Bone marrow (tissue), 2 donors: Measurements from ENCODE around the gene BAHCC1.

Experiments used
- DNase-seq, 2 donors: peaks; one replicate each; lab custom pipeline; 2025; lab: John Stamatoyannopoulos, UW

BAHCC1 gene

DNA sequence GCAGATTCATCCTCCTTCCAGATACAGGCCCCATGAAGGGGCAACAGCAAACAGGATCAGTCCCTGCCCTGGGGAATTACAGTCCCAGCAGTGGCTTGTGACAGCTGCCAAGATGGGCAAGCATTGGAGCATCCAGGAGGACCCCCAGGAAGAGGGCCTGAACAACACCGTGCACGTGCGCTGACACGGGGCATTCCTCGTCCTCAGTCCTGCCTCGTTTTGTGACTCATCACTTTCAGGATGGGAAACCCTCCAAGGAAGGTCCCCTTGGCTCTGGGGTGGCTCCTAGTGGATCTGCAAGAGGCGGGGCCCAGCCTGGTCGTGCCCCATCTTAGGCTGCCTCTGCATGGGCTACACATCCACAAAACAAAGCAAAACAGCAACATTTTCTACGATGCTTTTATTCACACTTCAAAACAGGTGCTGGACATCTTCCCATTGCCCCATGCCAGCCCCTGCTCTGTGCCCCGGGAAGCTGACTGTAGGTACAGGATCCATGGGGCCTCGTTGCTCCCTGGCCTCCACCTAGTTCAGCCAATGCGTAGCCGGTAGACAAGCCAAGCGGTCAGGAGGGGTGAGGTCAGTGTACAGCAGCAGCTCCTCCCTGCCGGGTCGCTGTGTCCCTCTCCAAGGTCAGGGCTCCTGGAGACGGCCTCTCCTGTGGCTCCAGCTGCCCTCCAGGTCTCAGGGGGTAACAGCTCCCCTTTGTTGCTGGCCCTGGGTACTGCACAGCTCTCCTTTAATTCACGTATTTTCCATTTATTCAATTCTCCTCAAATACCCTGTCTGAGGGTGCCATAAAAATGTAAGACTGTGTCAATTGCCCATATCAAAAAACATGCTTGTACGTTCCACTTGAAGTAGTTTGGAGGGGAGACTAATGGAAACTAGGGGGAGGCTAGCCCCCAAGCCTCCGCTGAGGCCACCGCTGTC lies 85.1 kb downstream of the BAHCC1 start:
- no peak for DNase-seq

DNA sequence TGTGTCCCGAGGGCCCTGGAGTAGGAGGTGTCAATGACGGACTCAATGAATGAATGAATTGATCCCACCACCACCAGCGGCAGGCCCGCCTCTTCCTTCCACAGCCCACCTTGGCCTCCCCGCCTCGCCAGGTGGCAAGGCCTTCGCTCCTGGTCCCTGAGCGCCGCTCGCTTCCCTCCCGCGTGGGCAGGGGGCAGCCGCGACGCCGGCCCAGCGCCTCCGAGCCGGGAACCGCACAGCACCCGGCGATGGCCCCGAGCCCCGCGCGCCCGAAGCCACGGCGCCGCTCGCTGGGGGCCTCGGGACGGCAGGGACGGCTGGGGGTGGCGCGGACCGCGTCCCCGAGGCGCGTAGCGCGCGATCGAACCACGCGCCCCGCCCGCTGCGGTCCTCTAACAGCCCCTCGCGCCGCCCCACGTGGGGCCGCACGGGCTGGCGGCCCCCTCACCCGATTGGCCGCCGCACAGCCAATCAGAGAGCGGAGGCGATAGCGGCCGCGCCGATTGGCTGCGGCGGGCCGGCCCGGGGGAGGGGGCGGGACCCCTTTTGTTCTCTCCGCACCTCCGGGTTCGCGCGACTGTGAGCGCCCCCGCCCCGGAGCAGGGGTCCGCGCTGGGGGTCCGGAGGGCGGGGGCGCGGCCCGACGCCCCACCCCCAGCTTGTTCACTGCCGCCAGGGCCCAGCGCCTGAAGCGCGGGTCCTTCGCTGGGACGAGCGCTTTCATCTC lies 86.0 kb downstream of the BAHCC1 start:
- DNase-seq, result peak; percentile 31 to 42

DNA sequence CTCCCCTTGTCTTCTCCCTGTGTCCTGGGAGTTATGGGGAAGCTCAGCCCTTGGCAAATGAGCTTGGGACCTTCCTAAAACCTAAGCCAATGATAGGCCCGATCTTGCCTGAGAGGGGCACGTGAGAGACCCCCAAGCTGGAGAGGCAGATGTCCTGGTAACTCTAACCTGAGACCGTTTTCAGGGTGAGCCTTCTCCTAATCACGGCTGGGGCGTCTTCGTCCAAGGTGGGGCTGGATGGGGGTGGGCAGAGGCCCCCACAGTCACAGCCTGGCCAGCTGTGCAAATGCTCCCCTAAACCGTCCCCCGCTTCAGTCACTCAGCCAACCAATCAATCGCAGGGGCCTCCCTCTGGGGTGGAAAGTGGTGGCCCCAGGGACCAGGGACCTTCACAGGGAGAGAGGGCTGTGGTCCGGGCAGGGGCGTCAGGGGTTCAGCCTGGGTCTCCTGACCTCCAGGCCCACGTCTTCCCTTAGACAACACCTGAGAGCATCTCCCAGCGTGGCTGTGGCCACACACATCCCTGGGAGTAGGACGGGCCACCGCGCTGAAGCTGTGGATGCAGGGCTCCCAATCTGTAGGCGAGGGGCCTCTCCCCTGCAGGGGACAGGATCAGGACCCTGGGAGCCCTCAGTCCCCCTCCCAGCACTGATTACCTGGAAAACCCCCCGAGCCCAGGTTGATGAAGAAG lies 86.7 kb downstream of the BAHCC1 start:
- DNase-seq, result no peak

DNA sequence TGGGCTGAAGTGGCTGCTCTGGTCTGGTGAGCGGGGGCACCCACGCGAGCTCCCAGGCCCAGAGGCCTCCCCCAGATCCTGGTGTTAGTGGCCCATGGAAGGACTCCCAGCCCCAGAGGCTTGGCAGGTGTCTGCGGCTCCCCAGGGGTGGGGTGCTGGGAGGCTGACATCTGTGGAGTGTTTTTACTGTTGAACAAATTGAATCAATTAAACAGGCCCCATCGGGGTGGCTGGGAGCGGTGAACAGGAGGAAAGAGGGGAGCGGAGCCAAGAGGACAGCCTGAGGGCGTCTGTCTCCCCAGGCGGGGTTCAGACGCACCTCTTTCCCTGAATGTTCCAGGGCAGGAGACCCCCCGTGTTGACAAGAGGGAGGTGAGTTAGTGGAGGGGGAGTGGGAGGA lies 87.4 kb downstream of the BAHCC1 start:
- DNase-seq, result no peak

DNA sequence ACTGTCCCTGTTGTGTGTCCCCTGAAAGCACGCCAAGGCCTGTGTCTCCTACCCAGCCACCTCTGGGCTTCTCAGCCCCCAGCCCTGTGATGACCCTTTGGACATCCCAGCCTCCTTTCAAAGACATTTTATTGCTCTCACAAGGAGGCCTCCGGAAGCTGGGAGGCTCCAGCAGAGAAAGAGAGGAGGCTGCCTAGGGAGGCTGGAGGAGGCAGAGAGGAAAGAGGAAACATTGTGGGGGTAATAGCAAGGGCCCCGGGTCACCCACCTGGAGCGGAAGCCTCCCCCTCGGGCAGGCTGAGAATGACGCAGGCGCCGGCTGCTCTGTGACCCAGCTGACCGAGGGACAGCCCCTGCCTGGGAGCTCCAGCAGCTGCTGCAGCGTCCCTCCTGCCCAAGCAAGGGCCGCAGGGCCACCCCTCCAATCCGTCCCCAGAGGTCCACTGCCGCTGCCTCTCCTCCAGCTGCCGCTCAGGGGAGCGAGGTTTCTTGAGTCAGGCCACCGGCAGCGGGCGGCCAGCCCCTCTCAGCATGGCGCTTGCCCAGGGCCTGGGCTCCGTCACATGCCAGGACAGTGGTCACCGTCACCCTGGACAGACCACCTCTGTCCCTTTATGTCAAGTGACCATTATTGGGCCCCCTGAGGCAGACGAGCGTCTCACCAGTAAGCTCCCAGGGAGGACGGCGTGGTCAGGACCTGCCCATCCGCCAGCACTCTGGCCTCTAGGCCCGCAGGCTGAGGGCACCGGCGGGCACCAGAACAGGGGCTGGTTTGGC lies 88.0 kb downstream of the BAHCC1 start:
- peak; percentile 37 to 79 for DNase-seq

DNA sequence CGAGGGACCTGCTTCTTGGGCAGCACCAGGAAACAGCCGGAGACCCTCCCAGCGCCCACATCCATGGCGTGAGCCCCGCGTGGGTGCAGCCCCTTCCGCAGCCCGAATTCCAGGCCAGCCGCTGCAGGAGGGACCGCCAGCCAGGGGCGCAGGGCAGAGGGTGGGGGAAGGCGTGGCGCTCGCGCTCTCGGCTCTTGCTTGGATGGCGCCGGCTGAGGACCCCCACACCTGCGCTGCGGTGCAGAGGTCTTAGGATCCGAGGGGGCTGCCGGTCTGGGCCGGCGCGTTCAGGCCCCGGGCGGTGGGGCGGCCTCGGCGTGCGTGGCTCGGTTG lies 88.6 kb downstream of the BAHCC1 start:
- no peak for DNase-seq

DNA sequence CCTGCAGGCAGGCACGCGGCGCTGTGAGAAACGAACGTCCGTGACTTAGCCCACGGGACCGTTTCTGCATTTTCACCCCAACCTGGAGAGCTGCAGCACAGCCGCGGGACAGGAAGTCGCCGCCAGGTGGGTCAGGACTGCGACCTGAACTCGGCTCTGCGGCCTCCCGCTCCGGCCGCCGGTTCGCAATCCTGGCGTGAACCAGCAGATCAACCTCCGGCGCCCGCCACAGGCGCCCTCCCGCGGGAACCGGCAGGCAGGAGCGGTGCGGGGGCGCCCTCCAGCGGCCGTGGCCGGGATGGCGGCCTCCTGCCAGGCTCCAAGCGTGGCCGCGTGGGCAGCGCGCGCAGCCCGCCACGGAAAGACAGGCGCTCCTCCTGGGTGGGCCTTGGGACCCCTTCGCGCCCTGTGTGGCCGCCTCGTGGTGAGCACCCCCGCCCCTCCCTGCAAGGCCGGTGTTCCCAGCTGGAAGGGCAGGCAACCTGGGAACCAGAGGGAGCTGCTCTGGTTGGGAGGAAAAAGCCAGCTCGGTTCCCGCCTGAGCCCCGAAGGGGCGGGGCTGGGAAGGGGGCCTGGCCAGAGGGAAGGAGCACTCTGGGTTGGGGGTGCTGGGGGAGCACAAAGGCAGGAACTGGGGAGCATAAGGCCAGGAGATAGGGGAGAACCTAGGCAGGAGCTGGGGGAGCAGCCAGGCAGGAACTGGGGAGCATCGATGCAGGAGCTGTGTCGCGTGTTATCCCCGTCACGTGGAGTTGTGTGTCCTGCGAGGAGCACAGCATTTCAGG lies 89.1 kb downstream of the BAHCC1 start:
- DNase-seq, result peak; percentile 49 to 69

DNA sequence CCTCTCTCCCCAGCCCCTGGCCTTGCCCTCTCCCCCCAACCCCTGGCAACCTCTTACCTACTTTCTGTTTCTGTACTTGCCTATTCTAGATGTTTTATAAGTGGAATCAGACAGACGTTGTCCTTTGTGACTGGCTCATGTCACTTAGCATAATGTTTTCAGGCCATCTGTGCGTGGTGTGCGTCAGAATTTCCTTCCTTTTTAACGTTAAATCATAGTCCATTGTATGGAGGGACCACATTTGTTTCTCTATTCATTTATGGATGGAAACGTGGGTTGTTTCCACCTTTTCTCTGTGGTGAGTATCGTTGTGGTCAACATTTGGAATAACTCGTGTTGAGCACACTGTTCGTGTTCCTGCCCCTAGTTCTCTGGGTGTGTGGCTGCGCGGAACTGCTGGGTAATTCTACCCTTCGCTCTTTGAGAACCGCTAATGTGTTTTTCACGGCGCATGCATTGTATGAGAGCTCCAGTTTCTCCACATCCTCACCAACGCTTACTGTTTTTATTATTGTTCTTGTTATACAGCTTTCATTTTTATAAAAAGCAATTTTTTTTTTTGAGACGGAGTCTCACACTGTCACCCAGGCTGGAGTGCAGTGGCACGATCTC lies 91.0 kb downstream of the BAHCC1 start:
- peak in 1 of 2 donors; percentile 85 for DNase-seq

DNA sequence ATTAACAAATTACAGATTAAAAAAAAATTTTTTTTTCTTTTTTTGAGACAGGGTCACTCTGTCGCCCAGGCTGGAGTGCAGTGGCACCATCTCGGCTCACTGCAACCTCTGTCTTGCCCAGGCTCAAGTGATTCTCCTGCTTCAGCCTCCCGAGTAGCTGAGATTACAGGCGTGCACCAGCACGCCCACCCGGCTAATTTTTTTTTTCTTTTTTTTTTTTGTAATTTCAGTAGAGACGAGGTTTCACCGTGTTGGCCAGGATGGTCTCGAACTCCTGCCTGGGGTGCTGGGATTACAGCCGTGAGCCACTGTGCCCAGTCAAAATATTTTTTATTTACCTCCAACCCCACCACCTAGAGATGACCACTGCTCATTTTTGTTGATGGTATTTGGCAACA lies 91.8 kb downstream of the BAHCC1 start:
- no peak for DNase-seq

DNA sequence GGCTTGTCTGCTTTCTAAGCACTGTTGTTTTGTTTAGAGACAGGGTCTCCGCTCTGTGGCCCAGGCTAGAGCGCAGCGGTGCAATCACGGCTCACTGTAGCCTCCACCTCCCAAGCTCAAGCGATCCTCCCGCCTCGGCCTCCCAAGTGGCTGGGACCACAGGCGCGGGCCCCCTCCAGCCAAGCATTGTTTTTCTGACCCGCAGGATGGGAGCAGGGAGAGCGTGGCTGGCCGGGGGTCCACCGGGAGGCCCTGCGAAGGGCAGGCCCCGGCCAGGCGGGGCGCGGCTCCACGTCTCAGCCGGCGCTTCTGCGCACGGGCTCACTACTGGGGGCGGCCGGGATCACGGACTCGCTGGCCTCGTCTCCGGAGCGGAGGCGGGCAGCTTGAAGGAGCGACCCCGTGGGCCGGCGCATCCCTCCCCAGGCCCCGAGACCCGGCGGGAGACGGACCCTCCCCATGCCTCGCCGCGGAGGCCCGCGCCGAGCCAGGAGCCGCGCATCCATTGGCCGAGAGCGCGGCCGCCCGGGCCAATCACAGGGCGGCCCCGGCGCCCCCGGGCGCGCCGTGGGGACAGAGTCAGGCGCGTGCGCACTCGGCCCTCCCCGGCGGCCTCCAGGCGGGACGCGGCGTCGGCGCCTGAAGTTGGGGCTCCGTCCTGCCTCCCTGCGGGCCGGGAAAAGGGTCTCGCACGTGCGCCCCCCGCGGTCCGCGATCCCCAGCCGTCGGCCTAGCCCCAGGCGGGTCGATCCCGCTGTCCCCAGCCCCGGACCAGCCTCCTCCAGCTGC lies 92.4 kb downstream of the BAHCC1 start:
- DNase-seq, result peak; percentile 50 to 63

DNA sequence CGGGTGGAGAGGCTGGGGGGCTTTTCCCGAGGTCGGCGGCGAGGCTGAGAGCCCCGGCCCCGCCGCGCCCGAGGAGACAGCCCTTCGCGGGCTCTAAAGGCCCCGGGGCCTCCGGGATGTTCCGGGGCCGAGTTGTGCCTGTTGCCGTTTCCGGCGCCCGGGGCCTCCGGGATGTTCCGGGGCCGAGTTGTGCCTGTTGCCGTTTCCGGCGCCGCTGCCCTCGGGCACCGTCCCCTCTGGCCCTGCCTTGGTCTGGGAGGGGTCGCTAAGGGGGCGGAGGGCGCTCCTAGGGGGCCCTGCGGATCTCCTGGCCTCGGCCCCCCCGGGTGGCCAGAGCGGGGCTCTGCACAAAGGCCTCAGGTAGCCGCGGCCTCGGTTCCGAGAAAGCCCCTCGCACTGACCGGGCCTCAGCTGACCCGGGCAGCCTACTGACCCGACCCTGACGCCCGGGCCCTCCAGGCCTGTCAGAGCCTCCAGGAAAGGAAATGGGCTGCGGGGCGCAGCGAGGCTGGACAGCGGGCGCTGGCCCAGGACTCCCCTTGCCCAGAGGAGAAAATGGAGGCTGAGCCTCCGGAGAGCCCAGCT lies 93.1 kb downstream of the BAHCC1 start:
- DNase-seq, result no peak

DNA sequence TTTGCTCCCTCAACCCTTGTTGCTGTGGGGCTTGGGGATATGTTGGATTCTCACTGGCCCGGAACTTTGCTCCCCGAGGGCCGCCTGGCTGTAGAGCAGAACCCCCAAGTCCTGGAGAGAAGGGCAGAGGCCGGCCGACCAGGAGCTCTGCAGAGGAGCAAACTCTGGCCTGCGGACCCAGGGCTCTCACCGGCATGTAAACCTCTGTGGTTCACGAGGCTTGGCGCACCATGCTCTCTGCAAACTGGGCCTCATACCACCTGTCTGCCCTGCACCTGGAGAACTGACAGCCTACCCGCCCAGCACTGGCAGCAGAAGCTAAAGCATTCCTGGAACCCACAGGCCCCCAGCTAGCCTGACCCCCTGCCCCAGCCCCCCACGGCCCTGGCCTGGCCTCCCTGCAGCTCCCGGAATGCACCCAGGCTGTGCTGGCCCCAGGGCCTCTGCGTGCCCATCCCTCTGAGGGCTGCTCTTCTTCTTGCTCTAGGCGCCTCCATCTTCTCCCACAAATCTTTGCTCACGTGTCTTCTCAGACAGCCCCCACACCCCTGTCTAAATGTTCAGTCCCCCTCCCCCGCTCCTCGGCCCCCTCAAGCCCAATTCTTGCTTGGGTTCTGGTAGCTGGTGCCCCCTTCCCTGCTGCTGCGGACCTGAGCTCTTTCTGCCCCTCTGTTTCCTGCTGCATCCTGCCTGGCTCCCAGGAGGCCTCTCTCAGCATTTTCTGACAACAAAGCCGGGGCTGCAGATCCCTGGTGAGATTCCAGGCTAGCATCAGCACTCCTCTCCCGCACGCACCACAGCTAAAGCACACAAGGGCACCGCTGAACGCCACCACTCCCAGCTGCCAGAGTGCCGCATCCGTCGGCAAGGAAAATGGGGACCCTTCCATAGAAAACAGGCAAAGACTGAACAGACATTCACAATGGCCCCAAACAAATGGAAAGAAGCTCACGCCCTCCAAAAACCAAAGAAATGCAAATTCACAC lies 94.0 kb downstream of the BAHCC1 start:
- no peak for DNase-seq

DNA sequence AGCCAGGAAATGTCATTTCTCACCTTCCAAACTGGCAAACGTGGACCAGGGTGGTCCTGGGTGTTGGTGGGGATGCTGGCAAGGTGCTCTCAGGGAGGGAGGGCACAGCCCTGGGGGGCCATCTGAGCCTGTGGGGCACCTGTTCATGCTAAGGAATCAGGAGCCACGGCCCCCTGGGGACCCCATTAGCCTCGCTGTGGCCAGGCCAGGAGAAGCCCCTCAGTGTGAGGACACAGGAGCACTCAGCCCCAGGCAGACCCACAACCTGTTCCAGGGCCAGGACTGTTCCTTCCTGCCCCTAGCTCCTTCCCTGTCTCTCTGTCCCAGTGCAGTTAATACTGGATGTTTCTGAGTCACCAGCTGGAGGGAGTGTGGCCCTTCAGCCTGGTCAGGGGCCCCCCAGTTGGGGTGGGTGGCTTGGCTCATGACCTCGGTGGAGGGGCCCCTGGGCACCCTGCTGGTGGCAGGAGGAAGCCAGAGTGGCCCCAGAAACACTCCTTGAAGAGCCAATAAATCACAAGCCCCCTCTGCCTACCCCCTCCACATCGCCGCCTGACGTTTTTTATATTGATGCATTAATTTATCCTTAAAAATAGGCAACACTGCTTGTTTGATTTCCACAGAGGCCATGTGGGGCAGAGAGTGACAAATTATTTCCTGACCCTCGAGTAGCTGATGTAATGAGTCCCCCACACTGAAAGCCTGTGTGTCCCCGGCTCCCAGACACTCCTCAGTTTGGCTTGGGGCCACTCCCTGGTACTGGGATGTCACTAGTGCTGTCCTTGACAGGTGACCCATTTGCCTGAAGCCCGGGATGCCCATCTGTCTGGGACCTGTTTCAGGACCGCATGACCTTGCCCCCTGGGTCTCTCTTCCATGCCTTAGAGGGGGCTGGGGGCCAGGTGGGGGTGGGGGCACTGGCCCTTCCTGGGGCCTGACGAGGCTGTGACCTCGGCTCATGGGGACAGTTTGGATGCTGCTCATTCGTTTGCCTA lies 95.0 kb downstream of the BAHCC1 start:
- no peak for DNase-seq

DNA sequence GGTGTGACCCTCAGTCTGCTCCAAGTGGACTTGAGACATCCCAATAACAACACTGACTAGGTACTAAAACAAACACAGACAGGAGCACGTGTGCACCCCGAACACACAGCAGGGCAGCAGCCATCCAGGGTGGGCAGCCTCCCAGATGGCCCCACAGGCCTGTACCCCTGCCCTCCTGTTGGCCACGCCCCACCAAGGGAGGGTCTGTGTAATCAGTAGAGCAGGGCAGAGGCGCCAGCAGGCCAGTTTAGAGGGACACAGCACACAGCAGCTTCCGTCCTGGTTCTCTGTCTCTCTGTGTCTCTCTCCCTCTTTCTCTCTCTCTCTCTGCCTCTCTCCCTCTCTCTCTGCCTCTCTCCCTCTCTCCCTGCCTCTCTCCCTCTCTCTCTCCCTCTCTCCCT lies 95.9 kb downstream of the BAHCC1 start:
- DNase-seq, result no peak

DNA sequence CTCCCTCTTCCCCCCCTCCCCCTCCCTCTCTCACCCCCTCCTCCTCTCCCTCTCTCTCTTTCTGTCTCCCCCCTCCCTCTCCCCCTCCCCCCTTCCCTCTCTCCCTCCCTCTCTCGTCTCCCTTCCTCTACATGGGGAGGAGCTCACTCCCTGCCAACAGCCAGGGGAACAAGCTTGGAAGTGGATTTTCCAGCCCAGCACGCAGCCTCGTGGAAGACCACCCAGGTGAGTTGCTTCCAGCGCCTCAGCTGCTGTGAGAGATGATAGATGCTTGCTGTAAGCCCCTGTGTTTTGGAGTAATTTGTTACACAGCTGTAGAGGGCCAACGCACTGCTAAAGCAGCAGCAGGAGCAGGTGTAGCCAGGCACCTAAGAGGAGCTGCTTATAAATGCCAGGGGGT lies 96.5 kb downstream of the BAHCC1 start:
- no peak for DNase-seq

DNA sequence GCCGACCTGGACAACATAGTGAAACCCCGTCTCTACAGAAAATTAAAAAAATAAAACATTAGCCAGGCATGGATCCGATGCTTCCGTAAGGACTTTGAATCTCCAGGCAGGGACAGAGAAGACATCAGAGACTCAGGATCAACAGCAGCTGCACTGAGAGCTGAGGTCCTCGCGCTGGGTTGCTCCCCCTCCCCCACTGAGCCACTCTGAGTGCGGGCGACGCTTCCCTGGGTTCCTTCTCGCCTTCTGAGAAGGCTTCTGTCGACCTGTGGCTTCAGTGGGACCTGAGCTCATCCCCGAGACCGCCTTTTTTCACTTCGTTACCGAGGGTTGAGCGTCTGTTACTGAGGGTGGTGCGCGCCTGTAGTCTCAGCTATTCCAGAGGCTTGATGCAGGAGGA lies 96.9 kb downstream of the BAHCC1 start:
- no peak for DNase-seq

DNA sequence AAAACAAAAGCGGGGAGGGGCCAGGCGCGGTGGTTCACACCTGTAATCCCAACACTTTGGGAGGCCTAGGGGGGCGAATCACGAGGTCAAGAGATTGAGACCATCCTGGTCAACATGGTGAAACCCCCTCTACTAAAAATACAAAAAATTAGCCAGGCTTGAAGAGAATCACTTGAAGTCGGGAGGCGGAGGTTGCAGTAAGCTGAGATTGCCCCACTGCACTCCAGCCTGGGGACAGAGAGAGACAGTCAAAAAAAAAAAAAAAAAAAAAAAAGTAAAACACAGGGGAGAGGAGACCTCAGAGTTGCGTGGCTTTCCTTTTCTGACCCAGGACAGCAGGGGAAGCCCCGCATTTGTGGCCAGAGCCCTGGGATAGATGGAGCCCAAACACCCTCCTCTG lies 97.4 kb downstream of the BAHCC1 start:
- no peak for DNase-seq
